IPS DF 19.7 (cell line): ENCODE results near the gene COL12A1.

Experiments
- DNase-seq: peaks from one replicate; pipeline ENCODE4 v3.0.0-alpha.2; 2013; ENCODE audit warnings: low read depth, low spot score

COL12A1 gene

DNA sequence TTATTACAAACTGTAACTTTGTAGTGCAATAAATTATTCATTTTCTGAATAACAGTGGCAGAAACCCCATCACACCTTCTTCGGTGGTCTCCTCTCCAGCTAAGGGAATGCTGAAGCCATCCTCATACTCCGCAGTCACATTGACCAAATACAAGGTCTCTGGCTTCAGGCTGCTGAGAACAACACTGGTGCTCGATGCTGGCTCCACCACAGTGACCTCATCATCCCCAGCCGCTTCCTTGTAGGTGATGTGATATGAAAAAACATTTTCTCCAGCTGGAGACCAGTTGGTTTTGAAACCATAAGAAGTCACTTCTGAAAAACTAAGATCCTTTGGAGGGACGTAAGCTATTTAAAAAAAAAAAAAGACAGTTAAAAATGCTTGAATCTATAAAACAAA lies 25.0 kb downstream of the COL12A1 start:
- no peak for DNase-seq

DNA sequence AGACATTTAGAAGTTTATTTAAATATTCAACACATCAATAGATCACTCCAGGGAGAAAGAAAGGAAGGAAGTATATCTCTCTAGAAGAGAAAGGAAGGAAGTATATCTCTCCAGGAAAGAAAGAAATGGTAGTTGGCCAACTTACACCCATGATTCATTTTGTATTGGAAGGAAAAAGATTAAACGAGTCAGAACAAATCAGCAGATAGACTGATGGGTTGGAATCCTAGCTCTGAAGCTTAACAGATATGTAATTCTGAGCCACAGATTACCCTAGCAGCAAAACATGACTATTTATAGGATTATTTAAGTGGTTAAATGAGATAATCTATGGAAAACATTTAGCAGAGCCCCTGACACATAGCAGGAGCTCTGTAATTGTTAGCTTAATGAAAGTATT lies 27.1 kb downstream of the COL12A1 start:
- no peak for DNase-seq

DNA sequence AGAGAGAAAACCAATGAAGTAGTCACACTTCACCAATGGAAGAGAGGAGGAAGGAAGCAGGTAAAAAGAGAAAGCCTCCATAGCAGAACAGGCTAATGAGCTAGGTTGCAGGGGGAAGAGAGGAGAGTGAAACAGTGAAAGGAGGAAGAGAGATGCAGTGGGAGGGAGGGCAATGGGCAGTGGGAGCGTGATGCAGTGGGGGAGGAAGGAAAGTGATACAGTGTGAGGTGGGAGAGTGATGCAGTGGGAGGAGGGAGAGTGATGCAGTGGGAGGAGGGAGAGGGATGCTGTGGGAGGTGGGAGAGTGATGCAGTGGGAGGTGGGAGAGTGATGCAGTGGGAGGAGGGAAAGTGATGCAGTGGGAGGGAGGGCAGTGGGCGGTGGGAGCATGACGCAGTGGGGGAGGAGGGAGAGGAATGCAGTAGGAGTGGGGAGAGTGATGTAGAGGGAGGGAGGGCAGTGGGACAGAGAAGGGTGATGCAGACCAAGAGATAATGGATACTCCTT lies 29.7 kb downstream of the COL12A1 start:
- no peak for DNase-seq

DNA sequence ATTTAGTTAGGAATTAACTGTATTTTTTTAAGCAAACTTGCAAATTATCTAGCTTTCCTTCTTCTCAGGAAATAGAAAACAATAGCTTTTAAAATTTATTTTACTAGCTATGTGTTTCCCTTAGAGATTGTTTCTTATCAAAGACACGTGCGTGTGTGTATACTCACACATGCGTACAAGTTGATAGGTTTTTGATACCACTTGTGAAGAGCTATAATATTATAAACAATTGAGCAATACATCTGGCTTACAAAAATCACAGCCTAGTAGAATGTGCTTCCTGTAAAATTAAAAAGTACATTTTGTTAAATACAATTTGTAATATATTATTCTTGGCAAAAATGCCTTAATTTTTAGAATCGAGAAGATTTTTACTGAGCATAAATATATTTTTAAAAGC lies 33.9 kb downstream of the COL12A1 start:
- no peak for DNase-seq

DNA sequence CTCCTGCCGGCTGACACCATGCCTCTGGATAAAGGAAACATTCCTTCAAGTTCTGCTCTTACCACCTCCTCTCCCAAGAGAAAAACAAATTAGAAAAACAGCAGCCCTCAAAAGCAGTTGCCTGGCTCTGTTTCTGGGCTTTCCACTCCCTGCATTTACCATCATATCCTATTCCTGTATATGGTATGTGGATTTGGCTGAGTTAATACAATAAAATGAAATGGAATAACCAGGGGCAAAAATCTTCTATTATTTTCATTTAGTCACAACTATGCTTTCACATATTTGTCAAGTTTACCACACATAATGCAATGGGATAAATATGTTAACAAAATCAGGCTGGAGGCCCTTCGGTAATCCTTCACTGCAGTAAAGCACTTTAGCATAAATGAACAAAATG lies 34.3 kb downstream of the COL12A1 start:
- no peak for DNase-seq

DNA sequence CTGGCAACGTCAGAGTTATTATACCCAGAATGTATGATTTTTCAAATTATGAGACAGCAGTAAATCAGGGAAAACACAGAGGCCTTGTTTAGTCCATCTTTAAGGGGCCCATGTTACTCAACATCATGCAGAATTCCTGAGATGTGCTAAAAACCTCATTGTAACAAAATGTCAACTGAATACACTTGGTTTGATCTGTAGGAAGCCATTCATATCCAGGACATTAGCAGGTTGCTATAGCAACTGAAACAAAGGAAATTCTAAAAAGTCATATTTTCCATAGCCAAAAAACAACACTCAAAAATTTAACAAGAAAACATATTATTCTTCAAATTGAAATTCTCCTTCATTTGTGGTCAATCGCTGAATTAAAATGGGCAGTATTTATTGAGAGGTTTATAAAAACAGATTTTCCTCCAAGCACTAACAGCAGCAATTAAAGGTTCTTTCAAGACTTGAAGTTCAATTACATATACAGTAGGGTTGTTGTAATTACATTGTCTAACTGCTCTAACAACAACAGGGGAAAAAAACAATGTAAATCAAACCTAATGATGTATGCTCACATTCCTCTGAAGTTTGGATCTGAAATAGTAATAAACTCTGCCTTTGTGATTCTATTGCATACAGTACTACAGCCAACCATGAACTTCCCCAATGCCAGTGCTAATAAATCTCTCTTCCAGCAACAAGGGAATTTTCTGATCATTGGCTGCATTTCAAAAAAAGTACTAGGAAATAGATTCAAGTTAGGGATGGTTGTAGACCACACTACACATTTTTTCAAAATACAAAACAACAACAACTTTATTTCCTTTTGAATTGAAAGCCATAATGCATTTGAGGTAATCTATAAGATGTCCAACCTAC lies 34.9 kb downstream of the COL12A1 start:
- no peak for DNase-seq

DNA sequence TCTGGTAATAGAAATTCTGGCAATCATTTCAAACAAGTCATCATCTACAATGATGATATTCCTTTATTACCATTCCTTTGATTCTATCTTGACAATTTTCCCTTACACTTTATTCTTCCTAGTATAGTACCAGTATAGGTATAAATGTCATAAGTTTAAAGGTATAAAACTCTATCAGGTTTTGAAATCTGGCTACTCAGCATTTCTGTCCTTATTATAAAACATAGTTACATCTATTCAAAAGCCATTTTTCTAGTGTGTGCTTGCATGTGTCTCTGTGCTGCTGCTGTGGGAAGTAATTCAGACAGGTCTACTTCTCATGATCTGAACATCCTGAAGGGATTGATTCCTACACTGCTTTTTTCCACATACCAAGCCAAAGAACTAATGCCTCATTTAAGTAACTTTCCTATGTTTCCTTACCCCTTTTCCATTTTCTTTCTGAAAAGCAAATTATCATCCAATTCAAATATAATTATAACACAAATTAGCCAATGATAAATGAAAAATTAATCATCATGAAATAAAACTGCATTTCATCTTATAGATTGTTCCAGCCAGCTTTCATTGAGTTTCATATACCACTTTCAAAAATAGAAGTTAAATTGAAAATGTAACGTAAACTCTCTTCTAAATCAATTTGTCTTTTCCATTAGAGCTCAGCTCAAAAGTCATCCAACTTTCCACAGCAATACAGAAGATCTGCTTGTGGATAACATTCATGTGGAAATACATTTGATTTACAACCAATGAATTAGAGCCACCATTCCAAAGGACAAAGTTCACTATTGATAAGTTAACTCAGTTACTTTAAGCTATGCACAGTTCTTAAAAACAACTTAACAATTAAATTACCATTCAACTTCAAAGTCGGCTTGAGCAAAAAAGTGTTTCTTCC lies 35.9 kb downstream of the COL12A1 start:
- DNase-seq, result no peak

DNA sequence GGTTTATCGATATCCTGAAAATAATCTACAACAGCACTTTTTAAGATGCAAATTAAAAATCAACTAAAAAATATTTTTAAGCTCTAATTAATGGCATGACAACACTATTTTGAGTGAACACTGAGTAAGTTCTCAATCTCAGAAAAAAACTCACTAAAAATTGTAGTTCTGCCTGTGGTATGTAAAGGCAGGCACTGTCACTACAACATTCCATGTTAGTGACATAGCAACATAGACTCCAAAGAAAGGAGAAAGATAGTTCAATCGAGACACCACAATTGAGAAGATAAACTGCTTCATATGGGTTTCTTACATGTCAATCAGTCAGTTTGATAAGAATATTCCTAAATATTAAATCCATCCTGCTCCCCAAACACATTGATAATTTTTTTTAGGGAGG lies 38.0 kb downstream of the COL12A1 start:
- no peak for DNase-seq

DNA sequence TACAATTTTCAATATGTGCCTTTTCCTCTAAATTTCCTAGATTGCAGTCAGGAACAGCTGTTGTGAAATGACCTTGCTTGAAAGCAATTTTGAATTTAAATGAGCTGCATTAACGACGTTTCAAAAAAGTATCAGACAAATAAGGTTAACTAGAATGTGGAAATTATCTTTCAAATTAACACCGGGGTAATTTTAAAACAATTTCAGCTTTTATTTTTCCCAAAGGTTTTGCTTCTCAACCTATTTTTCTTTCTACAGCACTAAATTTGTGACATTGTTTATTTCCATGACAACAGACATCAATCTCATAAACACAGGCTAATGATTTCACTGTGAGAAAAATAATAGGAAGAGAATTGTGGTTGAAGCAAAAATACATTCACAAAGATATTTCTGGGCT lies 38.5 kb downstream of the COL12A1 start:
- DNase-seq, result no peak

DNA sequence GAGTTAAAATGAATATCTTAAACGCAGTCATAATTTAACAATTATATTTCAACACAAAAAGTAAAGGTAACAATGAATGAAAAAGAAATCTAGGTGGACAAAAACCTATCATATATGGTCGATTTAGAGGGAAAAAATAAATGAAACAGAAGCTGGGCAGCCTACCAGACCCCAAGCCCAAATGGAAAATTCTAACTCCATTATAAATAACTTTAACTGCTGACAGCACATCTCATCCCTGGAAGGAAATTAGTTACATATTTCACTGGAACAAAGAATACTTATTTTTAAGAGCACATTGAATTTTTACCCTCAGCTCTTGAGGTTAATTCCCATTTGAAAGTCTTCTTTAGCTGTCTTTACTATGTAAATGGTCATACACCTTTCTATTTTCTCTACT lies 39.1 kb downstream of the COL12A1 start:
- DNase-seq, result no peak

DNA sequence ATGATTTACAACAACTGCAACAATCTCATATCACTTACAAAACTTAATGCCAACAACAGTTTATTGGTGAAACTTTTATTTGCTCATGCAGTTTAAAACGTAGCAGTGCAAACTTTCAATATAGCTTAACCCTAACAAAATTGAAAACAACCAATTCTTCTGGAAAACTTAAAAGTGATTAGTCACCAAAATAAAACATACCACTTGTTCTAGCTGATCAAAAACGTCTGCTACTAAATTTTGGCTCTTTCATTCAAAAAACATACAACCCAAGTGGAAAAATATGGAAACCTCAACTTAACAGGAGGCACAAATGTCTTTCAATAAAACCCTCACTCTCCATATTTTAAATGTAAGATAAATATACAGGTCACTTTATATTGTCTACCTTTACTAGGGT lies 39.6 kb downstream of the COL12A1 start:
- no peak for DNase-seq

DNA sequence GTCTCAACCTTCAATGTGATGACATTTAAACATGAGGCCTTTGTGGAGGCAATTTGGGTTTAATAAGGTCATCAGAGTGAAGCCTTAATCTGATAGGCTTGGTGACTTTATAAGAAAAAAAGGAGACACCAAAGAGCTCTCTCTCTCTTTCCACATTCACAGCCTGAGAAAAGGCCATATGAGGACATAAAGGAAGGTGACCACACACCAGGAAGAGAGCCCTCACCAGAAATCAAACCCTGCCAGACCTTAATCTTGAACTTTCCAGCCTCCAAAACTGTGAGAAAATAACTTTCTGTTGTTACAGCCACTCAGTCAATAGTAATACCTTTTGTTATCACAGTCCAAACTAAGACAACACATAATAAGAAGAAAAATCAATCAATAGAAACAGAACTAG lies 47.7 kb downstream of the COL12A1 start:
- DNase-seq, result no peak

DNA sequence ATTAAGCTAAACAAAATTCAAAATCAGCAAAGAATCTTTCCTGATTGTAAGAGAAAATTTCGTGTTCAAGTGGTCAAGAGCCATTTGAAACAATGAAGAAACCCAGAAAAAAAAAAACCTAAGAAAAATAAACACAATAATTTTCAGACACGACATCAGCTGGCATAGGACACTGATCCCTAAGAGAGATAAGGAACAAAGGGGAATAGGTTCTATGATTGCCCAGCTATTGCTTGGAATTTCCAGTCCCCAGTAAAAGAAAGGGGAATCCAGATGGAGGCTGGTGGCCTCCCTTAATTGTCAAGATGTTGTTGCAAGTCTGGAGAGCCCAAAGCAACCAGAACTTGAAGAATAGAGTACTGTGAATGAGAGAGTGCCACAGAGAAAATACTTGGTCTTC lies 48.5 kb downstream of the COL12A1 start:
- DNase-seq, result no peak

DNA sequence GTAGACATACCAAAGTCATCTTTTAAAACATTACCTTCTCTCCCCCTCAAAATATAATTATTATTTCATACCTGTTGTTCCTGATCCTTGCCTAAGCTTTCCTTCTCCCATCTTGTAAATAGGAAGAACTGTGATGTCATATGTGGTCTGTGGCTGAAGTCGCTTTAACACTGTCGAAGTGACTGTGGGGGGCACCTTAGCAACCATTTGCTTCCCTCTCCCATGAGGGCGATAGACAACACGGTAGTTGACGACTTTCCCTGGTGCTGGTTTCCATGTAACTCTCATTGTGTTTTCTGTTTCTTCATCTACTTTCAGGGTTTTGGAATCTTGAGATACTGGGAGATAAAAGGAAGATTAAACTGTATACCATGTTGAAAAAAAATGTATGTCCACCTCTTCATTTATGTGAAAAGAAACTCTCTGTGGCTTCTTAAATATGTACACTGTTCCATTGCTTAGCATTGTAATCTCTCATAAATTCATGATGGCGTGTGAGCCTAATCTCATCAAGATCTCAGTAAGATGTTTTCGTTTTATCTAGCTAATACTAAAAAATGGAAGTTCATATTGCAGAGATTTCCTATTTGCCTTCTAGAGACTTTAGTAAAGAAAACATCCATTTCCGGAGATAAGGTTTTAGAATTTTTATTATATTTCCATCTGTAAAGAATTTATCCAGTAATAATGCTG lies 49.5 kb downstream of the COL12A1 start:
- DNase-seq, result no peak

DNA sequence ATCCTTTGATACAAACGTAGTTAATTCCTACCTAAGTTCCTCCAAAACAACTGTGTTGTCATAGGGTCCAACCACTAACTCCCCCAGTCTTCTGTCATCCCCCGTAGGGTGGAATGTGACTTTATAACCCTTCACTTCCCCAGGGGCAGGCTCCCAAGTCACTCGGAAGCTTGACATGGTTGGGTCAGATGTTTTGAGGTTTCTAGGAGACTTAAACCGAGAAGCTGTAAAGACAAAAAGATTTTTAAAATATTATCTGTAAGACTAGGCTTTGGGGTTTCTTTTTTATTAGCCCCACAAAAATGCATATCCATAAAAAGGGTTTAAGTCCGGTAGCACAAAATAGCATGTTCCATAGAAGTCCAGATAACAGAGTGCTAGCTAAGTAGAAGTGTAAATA lies 50.2 kb downstream of the COL12A1 start:
- no peak for DNase-seq

DNA sequence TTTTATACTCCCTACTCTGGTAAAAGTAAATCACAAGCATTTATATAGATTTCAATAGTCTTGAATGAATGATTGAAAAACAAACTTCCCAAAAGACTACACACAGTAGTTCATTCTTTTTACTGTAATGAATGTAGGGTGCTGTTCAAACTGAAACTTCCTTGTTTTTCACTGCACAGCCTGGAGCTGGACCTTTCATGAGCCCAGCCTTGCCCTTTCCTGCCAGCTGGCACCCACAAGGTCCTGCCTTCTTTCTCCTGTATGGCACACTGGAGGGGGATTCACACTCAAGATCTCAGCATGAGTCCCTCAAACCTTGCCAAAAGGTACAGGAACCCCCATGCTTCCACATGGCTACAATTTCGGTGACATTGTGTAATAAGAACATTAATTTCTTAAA lies 50.9 kb downstream of the COL12A1 start:
- DNase-seq, result no peak

DNA sequence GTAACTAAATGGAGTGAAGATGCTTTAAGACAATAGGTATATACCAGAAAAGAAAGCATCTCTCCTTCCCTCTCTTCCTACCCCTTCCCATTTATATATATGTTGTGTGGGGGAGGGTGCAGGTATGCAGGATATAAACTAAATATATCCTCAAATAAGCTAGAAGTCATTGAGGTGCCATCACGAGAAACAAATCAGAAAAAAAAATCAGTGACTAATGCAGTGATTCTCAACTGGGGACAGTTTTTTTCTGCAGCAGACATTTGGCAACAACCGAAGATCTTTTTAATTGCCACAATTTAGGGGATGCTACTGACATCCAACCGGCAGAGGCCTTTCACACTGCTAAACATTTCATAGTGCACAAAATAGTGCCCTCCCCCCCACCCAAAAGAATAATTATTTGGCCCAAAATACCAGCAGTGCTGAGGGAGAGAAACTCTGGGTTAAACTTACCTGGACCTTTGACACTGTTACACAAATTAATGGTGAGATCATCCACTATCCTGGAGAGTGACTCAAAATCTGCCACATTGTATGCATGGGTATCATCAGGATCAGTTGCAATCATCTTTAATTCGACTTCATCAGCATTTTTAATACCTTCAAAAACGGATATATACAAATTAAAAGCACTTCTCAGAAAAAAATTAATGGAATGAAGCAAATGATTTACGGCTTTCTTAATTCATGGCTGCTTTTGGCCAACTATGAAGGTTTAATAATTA lies 55.0 kb downstream of the COL12A1 start:
- DNase-seq, result no peak

DNA sequence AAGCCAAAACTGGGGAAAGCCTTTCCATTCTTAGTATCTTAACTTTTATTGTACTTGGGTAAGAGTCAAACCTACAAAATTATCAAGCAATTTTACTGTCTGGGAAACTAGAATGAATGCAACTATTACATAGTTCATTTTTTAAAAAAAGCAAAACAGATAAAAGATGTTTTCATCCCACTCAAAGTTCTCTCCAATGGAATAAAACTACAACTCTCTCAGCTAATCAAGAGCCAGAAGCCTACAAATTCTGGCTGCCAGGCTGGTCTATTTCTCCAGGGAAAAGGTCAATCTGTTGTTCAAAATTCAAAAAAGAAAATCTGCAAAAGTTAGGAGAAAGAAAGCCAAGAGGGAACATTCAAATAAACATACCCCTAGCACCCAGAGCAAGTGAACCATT lies 56.2 kb downstream of the COL12A1 start:
- no peak for DNase-seq

DNA sequence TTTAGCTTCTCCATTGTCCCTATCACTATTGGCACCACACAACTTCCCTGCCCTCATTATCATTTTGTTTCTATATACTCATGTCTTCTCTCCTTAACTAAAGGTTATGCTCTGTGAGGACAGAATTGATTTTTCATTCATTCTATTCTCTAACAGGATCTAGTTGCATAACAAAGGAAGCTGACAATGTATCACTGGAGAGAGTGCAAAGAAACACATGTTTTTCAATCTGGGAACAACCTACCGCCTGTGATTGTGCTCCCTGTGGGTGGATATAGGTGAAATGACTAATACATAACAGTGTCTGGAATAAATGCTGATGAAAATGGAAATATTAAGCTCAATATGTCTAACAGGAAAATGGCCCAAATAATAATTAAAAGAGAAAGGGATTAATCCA lies 56.6 kb downstream of the COL12A1 start:
- no peak for DNase-seq

DNA sequence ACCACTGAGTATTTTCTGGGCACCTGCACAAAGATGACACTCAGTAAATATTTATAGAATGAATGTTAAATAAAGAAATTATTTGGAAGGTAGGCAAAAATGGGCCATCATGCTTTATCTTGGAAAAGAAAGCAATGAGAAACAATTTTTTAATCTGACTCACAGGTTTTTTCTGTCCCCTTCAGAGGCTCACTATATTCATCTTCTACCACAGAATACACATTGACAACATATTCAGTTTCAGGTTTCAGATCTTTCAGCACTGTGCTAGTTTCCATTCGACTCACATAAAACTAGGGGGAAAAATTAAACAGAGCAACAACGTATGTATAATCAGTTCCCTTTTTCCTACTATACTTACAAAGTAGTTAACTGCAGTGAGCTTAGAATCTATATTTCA lies 58.3 kb downstream of the COL12A1 start:
- no peak for DNase-seq

DNA sequence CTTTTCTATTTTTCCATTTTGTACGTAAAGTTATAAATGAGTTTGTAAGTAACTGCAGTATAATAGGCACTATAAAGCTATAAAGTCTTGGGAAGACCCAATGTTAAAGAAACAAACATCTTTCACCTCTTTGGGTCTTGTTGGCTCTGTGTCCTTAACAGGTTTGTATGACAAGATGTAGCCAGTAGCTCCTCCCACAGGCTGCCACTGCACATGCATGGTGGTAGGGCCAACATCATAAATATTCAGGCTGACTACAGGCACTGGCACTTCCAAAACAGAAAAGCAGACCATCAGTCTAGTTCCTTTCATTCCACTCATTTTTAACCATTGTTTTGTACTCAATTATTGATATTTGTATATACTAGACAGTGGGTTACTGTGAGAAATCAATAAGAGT lies 59.9 kb downstream of the COL12A1 start:
- no peak for DNase-seq
